Measurements from ENCODE around the gene TMEM54. TPM values are rescaled to one million over a fixed set of nuclear protein-coding genes. Genes with fewer than 3 reads are reported as not detected.

The TMEM54 gene
- total RNA-seq, 2 donors from 2014 or later = 1.4 to 2.0 TPM

DNA sequence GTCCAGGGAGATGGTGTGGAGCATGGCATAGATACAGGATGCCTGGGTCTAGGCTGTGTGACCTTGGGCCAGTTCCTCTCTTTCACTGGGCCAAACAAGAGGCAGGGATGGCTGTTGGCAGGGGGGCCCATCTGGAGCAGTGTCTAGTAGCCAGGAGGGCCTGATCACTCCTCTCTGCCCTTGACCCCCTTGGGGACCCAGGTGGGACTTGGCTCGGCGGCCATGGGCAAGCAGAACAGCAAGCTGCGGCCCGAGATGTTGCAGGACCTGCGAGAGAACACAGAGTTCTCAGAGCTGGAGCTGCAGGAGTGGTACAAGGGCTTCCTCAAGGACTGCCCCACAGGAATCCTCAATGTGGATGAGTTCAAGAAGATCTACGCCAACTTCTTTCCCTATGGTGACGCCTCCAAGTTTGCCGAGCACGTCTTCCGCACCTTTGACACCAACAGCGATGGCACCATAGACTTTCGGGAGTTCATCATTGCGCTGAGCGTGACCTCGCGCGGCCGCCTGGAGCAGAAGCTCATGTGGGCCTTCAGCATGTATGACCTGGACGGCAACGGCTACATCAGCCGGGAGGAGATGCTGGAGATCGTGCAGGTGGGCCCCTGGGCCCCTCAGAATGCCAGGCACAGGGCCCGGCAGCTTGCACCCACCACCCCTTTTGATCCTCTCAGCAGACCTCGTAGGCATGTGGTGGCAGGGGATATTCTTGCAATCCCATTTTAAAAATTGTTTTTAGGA, 12.3 kb downstream of the TMEM54 start:
- Mint-ChIP-seq H3K27ac (no peak overlapping the region), H3K4me3 (no peak overlapping the region), H3K9me3 (no peaks in the 10 kb centered on the region), H3K27me3 (ENCODE audit: low read depth) (peaks cover 81% of the 10 kb centered on the region), H3K4me1 (ENCODE audit: low read depth) (peaks cover 16% of the 10 kb centered on the region), H3K36me3 (ENCODE audit: insufficient read depth in 2 of 2) (no peaks in the 10 kb centered on the region)
- DNase-seq (no peak), ATAC-seq (replicated peaks in 1 of 2) (no peak)

- Mint-ChIP-seq H3K27me3 (ENCODE audit: low read depth) (peaks cover 83% of the 10 kb centered on the region), H3K4me3 (no peak overlapping the region), H3K9me3 (no peaks in the 10 kb centered on the region), H3K27ac (no peak overlapping the region), H3K4me1 (ENCODE audit: low read depth) (peaks cover 16% of the 10 kb centered on the region), H3K36me3 (ENCODE audit: insufficient read depth in 2 of 2) (no peaks in the 10 kb centered on the region)
- no peak for DNase-seq
- no peak for ATAC-seq (replicated peaks in 1 of 2)
Observed at GRCh38 chr1:32888134-32888533, 13.1 kb downstream of the TMEM54 start.

DNA sequence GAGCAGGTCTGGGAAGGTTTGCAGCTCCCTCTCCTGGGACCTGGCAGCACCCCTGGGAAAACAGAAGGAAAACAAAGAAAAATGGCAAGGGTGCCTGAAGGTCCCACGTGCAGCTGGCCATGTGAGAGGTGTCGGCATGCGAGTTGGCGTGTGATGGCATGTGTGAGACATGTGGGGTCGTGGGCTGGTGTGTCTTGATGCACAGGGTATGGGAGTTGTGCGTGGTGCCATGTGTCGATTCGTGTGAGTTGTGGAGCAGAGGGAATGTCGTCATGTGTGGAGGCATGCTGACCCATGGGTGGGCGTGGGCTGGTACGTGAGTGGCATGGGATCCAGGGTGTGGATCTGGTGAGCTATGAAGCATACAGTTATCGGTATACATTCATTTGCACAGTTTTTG, 13.6 kb downstream of the TMEM54 start:
- Mint-ChIP-seq H3K4me1 (ENCODE audit: low read depth) (peaks cover 15% of the 10 kb centered on the region), H3K36me3 (ENCODE audit: insufficient read depth in 2 of 2) (no peaks in the 10 kb centered on the region), H3K27ac (no peak overlapping the region), H3K9me3 (no peaks in the 10 kb centered on the region), H3K27me3 (ENCODE audit: low read depth) (peaks cover 81% of the 10 kb centered on the region), H3K4me3 (no peak overlapping the region)
- ATAC-seq (replicated peaks in 1 of 2) (no peak), DNase-seq (no peak)

- ATAC-seq (replicated peaks in 1 of 2) (no peak), DNase-seq (no peak)
- peaks cover 8% of the 10 kb centered on the region for H3K4me1 Mint-ChIP-seq (ENCODE audit: low read depth)
- no peak overlapping the region for H3K27ac Mint-ChIP-seq
- H3K27me3 Mint-ChIP-seq (ENCODE audit: low read depth) = peaks cover 74% of the 10 kb centered on the region
- H3K36me3 Mint-ChIP-seq (ENCODE audit: insufficient read depth in 2 of 2) = no peaks in the 10 kb centered on the region
- peak overlapping the region in 1 of 2 donors; percentile 39 for H3K4me3 Mint-ChIP-seq
- H3K9me3 Mint-ChIP-seq = no peaks in the 10 kb centered on the region
Observed at GRCh38 chr1:32886828-32887414, 14.3 kb downstream of the TMEM54 start.

- Mint-ChIP-seq H3K4me1 (ENCODE audit: low read depth) (peaks cover 6% of the 10 kb centered on the region), H3K27ac (no peak within 1 kb of the TSS), H3K4me3 (peak within 1 kb of the TSS; percentile 11 to 56), H3K36me3 (ENCODE audit: insufficient read depth in 2 of 2) (no peaks in the 10 kb centered on the region), H3K9me3 (no peaks in the 10 kb centered on the region), H3K27me3 (ENCODE audit: low read depth) (peaks cover 74% of the 10 kb centered on the region)
- peak; percentile 61 to 72 for DNase-seq
- ATAC-seq (replicated peaks in 1 of 2) = peak; percentile 82
Observed at GRCh38 chr1:32886004-32886827, 15.0 kb downstream of the TMEM54 start, which contains the start of gene HPCA. Gene HPCA (plus strand): TSS chr1:32886491. CDS start chr1:32888899, 2,408 bp downstream.

GRCh38 chr1:32885676-32886003, 15.5 kb downstream of the TMEM54 start:
- H3K27ac Mint-ChIP-seq = no peak overlapping the region
- peak overlapping the region; percentile 11 to 56 for H3K4me3 Mint-ChIP-seq
- H3K9me3 Mint-ChIP-seq = no peaks in the 10 kb centered on the region
- no peak for DNase-seq
- H3K27me3 Mint-ChIP-seq (ENCODE audit: low read depth) = peaks cover 74% of the 10 kb centered on the region
- H3K4me1 Mint-ChIP-seq (ENCODE audit: low read depth) = peaks cover 6% of the 10 kb centered on the region
- no peaks in the 10 kb centered on the region for H3K36me3 Mint-ChIP-seq (ENCODE audit: insufficient read depth in 2 of 2)
- no peak for ATAC-seq (replicated peaks in 1 of 2)

DNA sequence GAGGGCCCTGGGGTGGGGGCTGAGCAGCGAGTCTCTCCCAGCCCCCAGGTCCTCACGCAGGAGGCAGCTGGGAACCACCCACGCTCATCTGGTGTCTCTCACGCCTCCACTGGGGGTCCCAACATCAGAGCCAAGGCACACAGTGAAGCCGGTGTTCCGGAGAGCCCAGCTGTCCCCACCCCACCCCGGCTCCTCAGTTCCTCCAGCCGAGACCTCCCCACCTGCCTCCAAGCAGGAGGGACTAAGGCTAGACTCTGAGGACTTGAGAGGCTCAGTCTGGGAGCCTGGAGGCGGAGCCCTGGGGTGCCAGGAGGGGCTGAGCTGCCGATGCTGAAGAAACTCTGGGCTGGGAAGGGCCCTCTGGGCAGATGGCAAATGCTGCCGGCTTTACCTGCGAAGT, 16.5 kb downstream of the TMEM54 start:
- no peaks in the 10 kb centered on the region for H3K36me3 Mint-ChIP-seq (ENCODE audit: insufficient read depth in 2 of 2)
- ATAC-seq (replicated peaks in 1 of 2) = no peak
- H3K27me3 Mint-ChIP-seq (ENCODE audit: low read depth) = peaks cover 68% of the 10 kb centered on the region
- no peak overlapping the region for H3K4me3 Mint-ChIP-seq
- peaks cover 6% of the 10 kb centered on the region for H3K4me1 Mint-ChIP-seq (ENCODE audit: low read depth)
- no peaks in the 10 kb centered on the region for H3K9me3 Mint-ChIP-seq
- H3K27ac Mint-ChIP-seq = no peak overlapping the region
- no peak for DNase-seq

DNA sequence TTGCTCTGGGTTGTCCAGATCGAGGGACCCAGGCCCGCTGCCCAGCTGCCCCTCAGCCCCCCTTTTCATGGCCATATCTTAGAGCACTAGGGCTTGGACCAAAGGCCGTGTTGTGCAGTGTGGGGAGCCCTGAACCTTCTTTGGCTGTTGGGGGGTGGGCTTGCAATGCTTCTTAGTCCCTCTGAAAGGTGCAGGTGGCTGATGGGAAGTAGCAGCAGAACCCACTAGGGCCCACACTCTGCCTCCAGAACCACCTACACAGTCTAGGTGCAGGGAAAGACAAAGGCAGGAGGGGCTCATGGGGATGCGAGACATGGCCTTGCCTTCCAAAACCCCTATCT, 17.2 kb downstream of the TMEM54 start:
- DNase-seq (no peak), ATAC-seq (replicated peaks in 1 of 2) (no peak)
- H3K9me3 Mint-ChIP-seq = no peaks in the 10 kb centered on the region
- peaks cover 6% of the 10 kb centered on the region for H3K4me1 Mint-ChIP-seq (ENCODE audit: low read depth)
- no peaks in the 10 kb centered on the region for H3K36me3 Mint-ChIP-seq (ENCODE audit: insufficient read depth in 2 of 2)
- H3K27ac Mint-ChIP-seq = no peak overlapping the region
- H3K4me3 Mint-ChIP-seq = no peak overlapping the region
- H3K27me3 Mint-ChIP-seq (ENCODE audit: low read depth) = peaks cover 61% of the 10 kb centered on the region

- H3K36me3 Mint-ChIP-seq (ENCODE audit: insufficient read depth in 2 of 2) = no peaks in the 10 kb centered on the region
Observed at GRCh38 chr1:32883338-32884031, 17.7 kb downstream of the TMEM54 start.

DNA sequence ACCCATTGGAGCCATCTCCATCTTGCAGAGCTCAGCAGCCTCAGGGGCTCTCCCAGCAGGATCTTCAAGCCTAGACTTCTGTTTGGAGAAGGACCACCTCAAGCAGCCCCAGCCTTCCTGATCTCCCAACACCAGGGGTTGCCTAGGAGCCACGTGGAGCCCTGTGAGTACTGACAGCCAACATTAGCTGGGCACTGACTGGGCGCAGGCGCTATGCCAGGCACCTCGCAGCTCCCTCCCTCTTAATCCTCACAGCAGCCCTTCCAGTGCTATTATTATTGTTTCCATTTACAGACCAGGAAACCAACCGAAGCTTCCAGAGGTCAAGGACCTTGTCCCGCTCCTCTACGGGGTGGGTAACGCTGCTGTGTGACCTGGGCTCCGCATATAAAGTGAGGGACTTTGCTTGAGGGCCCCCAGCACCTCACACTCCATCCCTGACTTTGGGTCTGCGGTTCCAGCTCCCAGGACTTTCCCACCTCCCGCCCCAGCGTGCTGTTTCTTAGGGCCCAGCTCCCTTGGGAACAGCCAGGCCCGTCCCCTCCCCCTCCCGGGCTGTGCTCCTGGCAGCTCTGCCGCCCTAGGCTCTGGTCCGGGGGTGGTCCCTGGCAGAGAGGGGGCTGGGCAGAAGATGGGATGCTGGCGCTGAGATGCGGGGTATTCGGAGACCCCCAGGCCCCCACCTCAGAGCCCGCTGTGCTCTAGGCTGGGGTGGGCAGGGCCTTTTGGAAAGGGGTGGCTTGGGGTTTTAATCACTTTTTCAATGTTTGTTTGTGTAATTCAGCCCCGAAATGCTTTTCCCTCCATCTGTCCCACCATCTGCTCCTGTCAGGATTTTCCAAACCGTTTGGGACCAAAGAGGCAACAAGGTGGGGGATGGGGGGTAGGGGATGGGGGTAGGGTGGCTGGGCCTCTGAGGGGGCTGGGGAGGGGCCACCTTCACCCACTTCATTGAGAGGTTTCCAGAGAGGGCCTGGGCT, 19.0 kb downstream of the TMEM54 start:
- peaks cover 48% of the 10 kb centered on the region for H3K27me3 Mint-ChIP-seq (ENCODE audit: low read depth)
- no peak overlapping the region for H3K27ac Mint-ChIP-seq
- H3K36me3 Mint-ChIP-seq (ENCODE audit: insufficient read depth in 2 of 2) = no peaks in the 10 kb centered on the region
- ATAC-seq (replicated peaks in 1 of 2) = no peak
- H3K4me1 Mint-ChIP-seq (ENCODE audit: low read depth) = peaks cover 5% of the 10 kb centered on the region
- H3K4me3 Mint-ChIP-seq = no peak overlapping the region
- H3K9me3 Mint-ChIP-seq = no peaks in the 10 kb centered on the region
- DNase-seq = no peak

More at GRCh38 chr1:32883338-32884031, 17.7 kb downstream of the TMEM54 start:
- DNase-seq (no peak), ATAC-seq (replicated peaks in 1 of 2) (no peak)
- Mint-ChIP-seq H3K4me3 (no peak overlapping the region), H3K27ac (no peak overlapping the region), H3K27me3 (ENCODE audit: low read depth) (peaks cover 59% of the 10 kb centered on the region), H3K9me3 (no peaks in the 10 kb centered on the region), H3K4me1 (ENCODE audit: low read depth) (peaks cover 6% of the 10 kb centered on the region)

- H3K27ac Mint-ChIP-seq = no peak overlapping the region
- peaks cover 43% of the 10 kb centered on the region for H3K27me3 Mint-ChIP-seq (ENCODE audit: low read depth)
- no peaks in the 10 kb centered on the region for H3K4me1 Mint-ChIP-seq (ENCODE audit: low read depth)
- no peaks in the 10 kb centered on the region for H3K36me3 Mint-ChIP-seq (ENCODE audit: insufficient read depth in 2 of 2)
- ATAC-seq (replicated peaks in 1 of 2) = no peak
- DNase-seq = no peak
- H3K4me3 Mint-ChIP-seq = no peak overlapping the region
- no peaks in the 10 kb centered on the region for H3K9me3 Mint-ChIP-seq
Observed at GRCh38 chr1:32881291-32881690, 19.9 kb downstream of the TMEM54 start.

- Mint-ChIP-seq H3K27ac (no peak overlapping the region), H3K36me3 (ENCODE audit: insufficient read depth in 2 of 2) (no peaks in the 10 kb centered on the region), H3K4me1 (ENCODE audit: low read depth) (peaks cover 5% of the 10 kb centered on the region), H3K4me3 (no peak overlapping the region), H3K27me3 (ENCODE audit: low read depth) (peaks cover 38% of the 10 kb centered on the region), H3K9me3 (no peaks in the 10 kb centered on the region)
- no peak for ATAC-seq (replicated peaks in 1 of 2)
- DNase-seq = no peak
Observed at GRCh38 chr1:32878637-32879041, 22.6 kb downstream of the TMEM54 start.

Measured in activated T-cell treated with anti-CD3 and anti-CD28 coated beads, Interleukin-2, amount 50 U/mL, for 72 hours (primary cell).